Body of pancreas (tissue), 4 donors: ENCODE results near the gene KDELR3. TPM values are rescaled to one million over a fixed set of nuclear protein-coding genes. Genes with fewer than 3 reads are reported as not detected.

Source experiments
- ATAC-seq: fragments of 150-250 bp; one replicate; pipeline ENCODE4 v1.9.1; 2016
- DNase-seq, 4 donors: peaks; one replicate each; pipeline ENCODE4 v3.0.0-alpha.2; 2019
- H3K27ac ChIP-seq, 4 donors: fragments of 200-600 bp; sonication (generic); 1 replicate in 3 of 4; 2 replicates in 1 of 4; pipeline versions ENCODE4 v1.5.1 to v1.6.1; 2016 to 2019; ENCODE audit warnings: mild to moderate bottlenecking in 1 of 4, mixed read lengths in 1 of 4, moderate library complexity in 1 of 4
- H3K27me3 ChIP-seq, 2 donors: fragments of 200-600 bp; sonication (generic); one replicate each; pipeline ENCODE4 v1.6.0; 2016; ENCODE audit warnings: mild to moderate bottlenecking in 1 of 2
- H3K36me3 ChIP-seq, 2 donors: fragments of 200-600 bp; sonication (generic); replicated peaks in 1 of 2; 2 replicates each; pipeline ENCODE4 v1.5.1; 2016; ENCODE audit warnings: low read depth in 2 of 2; ENCODE audit not compliant: insufficient read depth in 1 of 2
- H3K4me1 ChIP-seq: fragments of 200-600 bp; sonication (generic); one replicate; pipeline ENCODE4 v1.6.0; 2016
- H3K4me3 ChIP-seq, 2 donors: fragments of 200-600 bp; sonication (generic); 1 replicate in 1 of 2; 2 replicates in 1 of 2; pipeline ENCODE4 v1.5.1; 2016 to 2019
- H3K9me3 ChIP-seq, 3 donors: fragments of 200-600 bp; sonication (generic); 1 replicate in 2 of 3; 2 replicates in 1 of 3; pipeline ENCODE4 v1.5.1; 2016
- CTCF ChIP-seq, 7 experiments: fragments of 450-650 bp in 4 of 7; fragments of 200-600 bp in 3 of 7; sonication (generic) in 3 of 7; IDR thresholded peaks; one replicate each; pipeline ENCODE4 v1.5.1; 2016 to 2019; ENCODE audit warnings: antibody characterized with exemption in 7 of 7
- POLR2A ChIP-seq, 3 donors: fragments of 450-650 bp; IDR thresholded peaks; one replicate each; pipeline ENCODE4 v1.6.1; 2016; ENCODE audit warnings: antibody characterized with exemption in 3 of 3, mild to moderate bottlenecking in 2 of 3
- WGBS, 2 donors: methylation state at CpG; one replicate each; pipeline ENCODE4 v1.1.5; 2017; 5-methylcytosine and 5-hydroxymethylcytosine counted together
- intact Hi-C: fragments of 100-400 bp; cut with DNase I; formaldehyde crosslinking; loops from one replicate; pipeline ENCODE4 v1.15.1; 2023
- total RNA-seq, 2 donors: library from RNA; depleted of rRNA; stranded (reverse); fragments of >200 nt; gene quantifications; one replicate each; pipeline ENCODE4 v1.1.0, GENCODE V29; 2016

KDELR3 gene
- total RNA-seq, 2 donors from 2014 or later, result 5.6 to 16.3 TPM

- H3K9me3 ChIP-seq, result no peaks in the 10 kb centered on the region
- no peaks in the 10 kb centered on the region for H3K27me3 ChIP-seq
- DNase-seq (no peak), ATAC-seq (no peak)
- H3K4me1 ChIP-seq, result no peaks in the 10 kb centered on the region
- TF ChIP-seq POLR2A (IDR thresholded peaks at IDR 0.05) (no peak), CTCF (IDR thresholded peaks at IDR 0.05) (no peak)
- no peak overlapping the region for H3K27ac ChIP-seq
- H3K36me3 ChIP-seq, result no peaks in the 10 kb centered on the region
- intact Hi-C loops, result loop anchor here (10.0 kb wide), 1 partner anchor 46 kb away; no protein-coding TSS in a partner anchor
- 88 to 89% methylated on average over 4 of the region's 4 CpGs for WGBS, 2 donors
- no peak overlapping the region for H3K4me3 ChIP-seq
Observed at GRCh38 chr22:38518620-38519019, 50.7 kb downstream of the KDELR3 start.

DNA sequence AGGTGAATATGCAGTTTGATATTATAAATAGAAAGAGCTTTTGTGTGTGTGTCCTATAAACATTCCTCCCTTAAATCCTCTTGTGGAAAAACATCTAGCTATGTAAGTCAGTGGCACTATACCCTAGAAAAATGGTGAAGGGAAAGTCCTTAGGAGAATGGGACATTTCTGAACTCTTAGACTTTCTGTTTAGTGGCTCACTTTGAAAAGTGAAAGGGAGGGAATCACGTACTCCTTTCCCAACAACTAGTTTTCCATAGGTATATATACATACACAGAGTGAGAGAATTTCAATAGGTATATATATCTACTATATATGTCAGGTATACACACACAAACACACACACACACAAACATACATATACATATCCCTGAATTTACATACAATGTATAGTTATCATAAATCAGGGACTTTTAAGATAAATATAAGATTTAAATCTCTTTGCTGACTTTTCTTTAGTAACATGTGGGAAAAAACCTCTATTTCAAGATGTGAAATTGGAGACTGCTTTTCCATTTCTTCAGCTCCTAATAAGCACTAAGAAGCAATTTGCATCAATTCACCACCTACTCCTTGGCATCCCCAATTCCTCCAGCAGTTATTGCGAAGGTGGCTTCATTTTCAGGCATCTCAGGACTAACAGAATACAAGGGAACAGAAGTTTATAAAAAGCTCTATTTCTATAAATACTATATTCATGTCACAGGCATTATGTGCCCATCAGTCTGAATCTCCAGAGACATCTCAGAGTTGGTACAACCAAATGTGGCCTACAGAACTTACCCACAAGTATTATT is 51.8 kb downstream of the KDELR3 start:
- Histone ChIP-seq H3K27ac (no peak overlapping the region), H3K4me1 (no peaks in the 10 kb centered on the region), H3K9me3 (no peaks in the 10 kb centered on the region), H3K27me3 (no peaks in the 10 kb centered on the region), H3K4me3 (no peak overlapping the region), H3K36me3 (no peaks in the 10 kb centered on the region)
- no peak for TF ChIP-seq CTCF (IDR thresholded peaks at IDR 0.05)
- intact Hi-C loops, result loop anchor here (10.0 kb wide), 1 partner anchor 45 kb away; no protein-coding TSS in a partner anchor
- WGBS, 2 donors, result 90 to 94% methylated on average over 2 of the region's 2 CpGs
- no peak for ATAC-seq
- no peak for DNase-seq

DNA sequence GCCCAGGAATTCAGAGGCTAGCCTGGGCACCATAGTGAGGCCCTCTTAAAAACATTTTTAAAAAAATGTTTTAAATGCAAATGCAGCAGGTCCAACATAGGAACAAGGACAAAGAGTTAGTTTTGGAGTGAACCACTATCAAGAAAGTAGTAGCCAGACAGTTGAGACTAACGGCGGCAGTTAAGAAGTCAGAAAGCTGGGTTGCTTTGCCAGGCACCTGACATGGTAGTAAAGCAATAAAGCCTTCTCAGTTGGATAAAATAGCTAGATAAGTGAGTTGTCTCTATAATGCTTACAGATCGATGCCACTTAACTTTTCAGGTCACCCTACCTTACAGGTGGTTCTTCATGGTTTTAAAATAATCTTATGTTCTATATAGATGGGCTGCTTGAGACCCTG is 55.1 kb downstream of the KDELR3 start:
- H3K36me3 ChIP-seq, result no peaks in the 10 kb centered on the region
- no peak for TF ChIP-seq POLR2A (IDR thresholded peaks at IDR 0.05)
- no peak for TF ChIP-seq CTCF (IDR thresholded peaks at IDR 0.05)
- no peaks in the 10 kb centered on the region for H3K4me1 ChIP-seq
- WGBS, 2 donors, result 83 to 88% methylated on average over 3 of the region's 3 CpGs
- ATAC-seq (no peak), DNase-seq (no peak)
- no peaks in the 10 kb centered on the region for H3K27me3 ChIP-seq
- no peaks in the 10 kb centered on the region for H3K9me3 ChIP-seq
- no peak overlapping the region for H3K27ac ChIP-seq
- H3K4me3 ChIP-seq, result no peak overlapping the region
- intact Hi-C loops, result no loop called here

DNA sequence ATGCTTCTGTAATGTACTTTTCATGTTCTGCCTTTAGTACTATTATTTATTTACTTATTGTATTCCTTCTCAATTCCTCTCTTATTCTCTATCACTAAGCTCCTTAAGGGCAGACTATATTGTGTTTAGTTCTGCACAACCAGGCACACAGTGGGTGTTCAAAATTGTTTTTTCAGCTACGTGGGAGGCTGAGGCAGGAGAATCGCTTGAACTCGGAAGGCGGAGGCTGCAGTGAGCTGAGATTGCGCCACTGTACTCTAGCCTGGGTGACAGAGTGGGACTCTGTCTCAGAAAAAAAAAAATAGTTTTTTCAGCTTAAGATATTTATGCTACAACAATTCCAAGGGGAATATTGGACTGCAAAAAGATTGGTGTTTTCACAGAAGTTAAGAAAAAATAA is 55.6 kb downstream of the KDELR3 start:
- Histone ChIP-seq H3K36me3 (no peaks in the 10 kb centered on the region), H3K4me1 (no peaks in the 10 kb centered on the region), H3K9me3 (no peaks in the 10 kb centered on the region), H3K27me3 (no peaks in the 10 kb centered on the region), H3K4me3 (no peak overlapping the region), H3K27ac (no peak overlapping the region)
- 84 to 90% methylated on average over 5 of the region's 5 CpGs for WGBS, 2 donors
- no peak for TF ChIP-seq CTCF (IDR thresholded peaks at IDR 0.05)
- no peak for TF ChIP-seq POLR2A (IDR thresholded peaks at IDR 0.05)
- intact Hi-C loops, result no loop called here
- ATAC-seq (no peak), DNase-seq (no peak)

GRCh38 chr22:38524429-38524828 is 56.5 kb downstream of the KDELR3 start:
- Histone ChIP-seq H3K4me3 (no peak overlapping the region), H3K36me3 (no peaks in the 10 kb centered on the region), H3K27me3 (no peaks in the 10 kb centered on the region), H3K4me1 (no peaks in the 10 kb centered on the region), H3K27ac (no peak overlapping the region), H3K9me3 (no peaks in the 10 kb centered on the region)
- no peak for TF ChIP-seq POLR2A (IDR thresholded peaks at IDR 0.05)
- TF ChIP-seq CTCF (IDR thresholded peaks at IDR 0.05), result no peak
- intact Hi-C loops, result no loop called here
- WGBS, 2 donors, result 77 to 82% methylated on average over 3 of the region's 3 CpGs
- ATAC-seq (no peak), DNase-seq (no peak)
